GM12878 (cell line): ENCODE measurements around the gene MAPK8. TPM values are rescaled to one million over a fixed set of nuclear protein-coding genes. Genes with fewer than 3 reads are reported as not detected.

Experiments
- ATAC-seq: fragments of 200-7000 bp; cut with Tn5 transposase; 3 replicates; pipeline ENCODE4 v1.9.1; 2020; ENCODE audit warnings: mild to moderate bottlenecking, moderate library complexity
- BruUV-seq: library from RNA; stranded (reverse); fragments of 400-500 nt; replicated peaks from 2 replicates; lab custom pipeline; 2021; lab: Mats Ljungman, UMichigan
- CTCF ChIA-PET: fragments of 300-600 bp; sonication (Branson Sonifier 250); formaldehyde crosslinking; extraction: SDS; loops from one replicate; lab custom pipeline; 2021; ENCODE audit warnings: inconsistent platforms; lab: Yijun Ruan, JAX
- POLR2A ChIA-PET: fragments of 350-600 bp; formaldehyde crosslinking; extraction: SDS; loops from one replicate; lab custom pipeline; 2021; ENCODE audit warnings: inconsistent platforms; lab: Charles Lee
- RAD21 ChIA-PET: fragments of 300-600 bp; sonication (Branson Sonifier 250); formaldehyde crosslinking; loops from one replicate; lab custom pipeline; 2023; ENCODE audit warnings: antibody characterized with exemption; ENCODE audit not compliant: unreplicated experiment; lab: Charles Lee
- SMC1A ChIA-PET: fragments of 300-600 bp; sonication (Branson Sonifier 250); formaldehyde crosslinking; loops from one replicate; lab custom pipeline; 2023; ENCODE audit not compliant: unreplicated experiment, uncharacterized antibody; lab: Charles Lee
- DNase-seq: peaks from one replicate; pipeline ENCODE4 v3.0.0-alpha.2; 2011; ENCODE audit warnings: low read depth, low spot score
- FAIRE-seq: peaks from 3 replicates; lab custom pipeline; 2011; peaks lifted over from hg19 to GRCh38; lab: Jason Lieb, UNC
- H2AFZ ChIP-seq: 2 replicates; pipeline ENCODE4 v1.6.0; 2011; ENCODE audit warnings: low read depth, low read length, control low read depth; ENCODE audit not compliant: control insufficient read depth
- H3K27ac ChIP-seq: 2 replicates; pipeline ENCODE4 v1.5.1; 2011; ENCODE audit warnings: control low read depth; ENCODE audit not compliant: control insufficient read depth, insufficient read depth
- H3K27me3 ChIP-seq, 2 experiments: replicated peaks in 1 of 2; 2 replicates each; pipeline versions ENCODE4 v1.6.0 to v1.6.1; 2011; ENCODE audit warnings: low read length in 1 of 2; ENCODE audit not compliant: control insufficient read depth in 2 of 2, insufficient read depth in 2 of 2
- H3K36me3 ChIP-seq, 2 experiments: 2 replicates each; pipeline ENCODE4 v1.5.1; 2011; ENCODE audit warnings: low read length in 1 of 2; ENCODE audit not compliant: control insufficient read depth in 2 of 2, insufficient read depth in 2 of 2
- H3K4me1 ChIP-seq: 2 replicates; pipeline ENCODE4 v1.6.1; 2011; ENCODE audit warnings: mild to moderate bottlenecking, low read length, moderate library complexity, mixed read lengths; ENCODE audit not compliant: control insufficient read depth, insufficient read depth
- H3K4me2 ChIP-seq: 2 replicates; pipeline ENCODE4 v1.6.0; 2011; ENCODE audit warnings: control low read depth; ENCODE audit not compliant: control insufficient read depth, insufficient read depth
- H3K4me3 ChIP-seq: fragments of 200-600 bp; sonication (generic); 2 replicates; pipeline ENCODE4 v1.5.1; 2016
- H3K79me2 ChIP-seq: 2 replicates; pipeline ENCODE4 v1.6.0; 2011; ENCODE audit warnings: low read length; ENCODE audit not compliant: control insufficient read depth, insufficient read depth
- H3K9ac ChIP-seq: 2 replicates; pipeline ENCODE4 v1.8.0; 2011; ENCODE audit warnings: low read length, control low read depth, mixed read lengths; ENCODE audit not compliant: control insufficient read depth, insufficient read depth
- H3K9me3 ChIP-seq: replicated peaks from 3 replicates; pipeline ENCODE4 v1.5.1; 2011; ENCODE audit warnings: mild to moderate bottlenecking, low read length; ENCODE audit not compliant: control insufficient read depth, insufficient read depth
- H4K20me1 ChIP-seq: 2 replicates; pipeline ENCODE4 v1.6.0; 2011; ENCODE audit not compliant: control insufficient read depth, insufficient read depth
- CUX1 ChIP-seq: IDR thresholded peaks from 2 replicates; pipeline ENCODE4 v1.6.1; 2012; ENCODE audit warnings: improper control_type of control experiment, low read depth, low read length; ENCODE audit not compliant: insufficient replicate concordance
- GABPA ChIP-seq: IDR thresholded peaks from 2 replicates; pipeline ENCODE4 v1.6.1; 2014; ENCODE audit warnings: antibody characterized with exemption, low read depth, mild to moderate bottlenecking, inconsistent platforms
- HDAC2 ChIP-seq: fragments of 200-600 bp; sonication (generic); IDR thresholded peaks from 2 replicates; pipeline ENCODE4 v1.6.1; 2017
- HSF1 ChIP-seq: fragments of 150-350 bp; IDR thresholded peaks from 2 replicates; pipeline ENCODE4 v1.6.1; 2014; ENCODE audit warnings: mild to moderate bottlenecking, low read depth, low read length
- KAT2A ChIP-seq: conservative IDR thresholded peaks from 2 replicates; pipeline ENCODE4 v1.6.1; 2011; ENCODE audit warnings: low read depth, low read length; ENCODE audit not compliant: control insufficient read depth
- POLR2AphosphoS2 ChIP-seq: IDR thresholded peaks from 2 replicates; pipeline ENCODE4 v1.6.1; 2011; ENCODE audit warnings: low read depth, mild to moderate bottlenecking, low read length, improper control_type of control experiment, moderate library complexity
- POU2F2 ChIP-seq: IDR thresholded peaks from 3 replicates; pipeline ENCODE4 v1.6.1; 2011; ENCODE audit warnings: low read depth, mild to moderate bottlenecking, low read length, borderline replicate concordance
- RCOR1 ChIP-seq: conservative IDR thresholded peaks from 2 replicates; pipeline ENCODE4 v1.6.1; 2012; ENCODE audit warnings: low read depth, low read length, improper control_type of control experiment
- SMAD1 ChIP-seq: fragments of 450-650 bp; IDR thresholded peaks from 2 replicates; pipeline ENCODE4 v1.6.1; 2018; ENCODE audit warnings: mild to moderate bottlenecking, low read depth; ENCODE audit not compliant: partially characterized antibody
- SMARCA5 ChIP-seq: fragments of 450-650 bp; IDR thresholded peaks from 2 replicates; pipeline ENCODE4 v1.6.1; 2017; ENCODE audit warnings: mild to moderate bottlenecking
- ZBED1 ChIP-seq: IDR thresholded peaks from 2 replicates; pipeline ENCODE4 v1.6.1; 2016; ENCODE audit warnings: borderline replicate concordance
- ZNF207 ChIP-seq: fragments of 450-650 bp; IDR thresholded peaks from 2 replicates; pipeline ENCODE4 v1.6.1; 2014; ENCODE audit warnings: antibody characterized with exemption, mild to moderate bottlenecking, borderline replicate concordance
- ZNF687 ChIP-seq: fragments of 450-650 bp; IDR thresholded peaks from 2 replicates; pipeline ENCODE4 v1.6.1; 2017; ENCODE audit warnings: mild to moderate bottlenecking, moderate library complexity
- WGBS: methylation state at CpG from one replicate; pipeline ENCODE4 v1.1.6; 2016; ENCODE audit warnings: low lambda C conversion rate; ENCODE audit not compliant: insufficient replicate concordance, insufficient coverage; ENCODE audit errors: missing lambda C conversion rate; 5-methylcytosine and 5-hydroxymethylcytosine counted together
- in situ Hi-C: fragments of 300-500 bp; cut with MboI; formaldehyde crosslinking; loops from 9 replicates; pipeline ENCODE4 v1.14.3; 2018; ENCODE audit warnings: mixed read lengths
- intact Hi-C: fragments of 100-400 bp; cut with micrococcal nuclease; formaldehyde crosslinking; loops from one replicate; pipeline ENCODE4 v1.14.2; 2022; ENCODE audit not compliant: unreplicated experiment
- polyA plus RNA-seq, 11 experiments: library from polyadenylated mRNA; depleted of rRNA in 4 of 11; unstranded in 6 of 11; stranded (reverse) in 5 of 11; fragments of >200 nt; fragmentation: Nextera tagmentation in 4 of 11; fragmentation: Illumina TruSeq in 1 of 11; extraction: Ambion mirVana in 4 of 11; extraction: Trizol in 1 of 11; gene quantifications; 1 replicate in 1 of 11; 2 replicates in 10 of 11; pipeline versions ENCODE4 v1.2.1 to v1.2.3, GENCODE V29; 2011 to 2016; ENCODE audit warnings: inconsistent platforms in 2 of 11, missing spikeins in 2 of 11, low read depth in 1 of 11
- total RNA-seq, 4 experiments: library from RNA; depleted of rRNA in 3 of 4; stranded (reverse); fragments of >200 nt in 3 of 4; fragmentation: Illumina TruSeq in 1 of 4; extraction: Trizol in 1 of 4; gene quantifications; 2 replicates each; pipeline versions ENCODE4 v1.2.1 to v1.2.3, GENCODE V29; 2013 to 2021

The MAPK8 gene
- total and polyA plus RNA-seq, 10 of the 15 experiments (the other 5 are each of a cell fraction or from before 2014, with no cell fraction given): 3.9 to 102 (median 40.0) TPM

- no peak for TF ChIP-seq CUX1
- TF ChIP-seq HDAC2: no peak
Observed at GRCh38 chr10:48353246-48353645, 46.8 kb downstream of the MAPK8 start (continued).

GRCh38 chr10:48357631-48358030 is 51.2 kb downstream of the MAPK8 start:
- SMC1A ChIA-PET: no interaction called here
- no peaks in the 10 kb centered on the region for H3K36me3 ChIP-seq
- H3K9me3 ChIP-seq: no peaks in the 10 kb centered on the region; the same call in 2 of the 3 replicates
- no peaks in the 10 kb centered on the region for H3K4me1 ChIP-seq
- no TSS peak for BruUV-seq
- DNase-seq: no peak
- H3K27me3 ChIP-seq: no peaks in the 10 kb centered on the region
- no peak overlapping the region for H3K9ac ChIP-seq
- H4K20me1 ChIP-seq: no peaks in the 10 kb centered on the region
- no peak for FAIRE-seq
- H3K4me2 ChIP-seq: no peak overlapping the region
- RAD21 ChIA-PET: no interaction called here
- in situ Hi-C loops: no loop called here
- intact Hi-C loops: no loop called here
- no peak overlapping the region for H2AFZ ChIP-seq
- H3K79me2 ChIP-seq: no peaks in the 10 kb centered on the region
- POLR2A ChIA-PET: no interaction called here
- no peak overlapping the region for H3K4me3 ChIP-seq
- ATAC-seq: no peak
- H3K27ac ChIP-seq: no peak overlapping the region
- CTCF ChIA-PET: no interaction called here
- WGBS: 96% methylated on average over 5 of the region's 5 CpGs
- no peak for TF ChIP-seq HSF1
- no peak for TF ChIP-seq KAT2A
- TF ChIP-seq ZNF207: no peak
- TF ChIP-seq GABPA: no peak
- no peak for TF ChIP-seq ZBED1
- TF ChIP-seq RCOR1: no peak
- TF ChIP-seq SMARCA5: no peak
- no peak for TF ChIP-seq POU2F2
- no peak for TF ChIP-seq ZNF687
- TF ChIP-seq SMAD1: no peak
- TF ChIP-seq POLR2AphosphoS2: no peak
